SK-N-MC (cell line): ENCODE data around the gene ABCC2.

Experiments
- DNase-seq: peaks from one replicate; pipeline ENCODE4 v3.0.0-alpha.2; 2011; ENCODE audit warnings: low read depth, low spot score
- H3K27ac ChIP-seq: fragments of 200-600 bp; sonication (generic); 2 replicates; pipeline ENCODE4 v1.5.1; 2016; ENCODE audit warnings: mixed run types
- H3K36me3 ChIP-seq: fragments of 200-600 bp; sonication (generic); 2 replicates; pipeline ENCODE4 v1.6.1; 2017; ENCODE audit warnings: antibody characterized with exemption, low read length, mixed read lengths; ENCODE audit not compliant: insufficient read depth
- H3K4me3 ChIP-seq: fragments of 200-600 bp; sonication (generic); 2 replicates; pipeline ENCODE4 v1.5.1; 2016
- H3K9ac ChIP-seq: fragments of 200-600 bp; sonication (generic); 2 replicates; pipeline ENCODE4 v1.8.0; 2017; ENCODE audit warnings: mixed run types, mixed read lengths; ENCODE audit not compliant: insufficient read length
- H3K9me3 ChIP-seq: fragments of 200-600 bp; sonication (generic); 2 replicates; pipeline ENCODE4 v1.6.1; 2017; ENCODE audit warnings: low read depth, mild to moderate bottlenecking, antibody characterized with exemption, low read length, moderate library complexity, mixed read lengths
- EZH2 ChIP-seq: fragments of 200-600 bp; sonication (generic); IDR thresholded peaks from one replicate; pipeline ENCODE4 v1.6.1; 2017; ENCODE audit warnings: antibody characterized with exemption
- FOXP2 ChIP-seq: optimal IDR thresholded peaks from 2 replicates; pipeline ENCODE3; 2011; ENCODE audit warnings: mild to moderate bottlenecking, moderate library complexity; ENCODE audit not compliant: insufficient read depth; ENCODE audit errors: extremely low read length, control extremely low read depth
- POLR2AphosphoS5 ChIP-seq: IDR thresholded peaks from 2 replicates; pipeline ENCODE4 v1.6.1; 2012; ENCODE audit warnings: mild to moderate bottlenecking, low read depth, low read length, borderline replicate concordance

The ABCC2 gene

DNA sequence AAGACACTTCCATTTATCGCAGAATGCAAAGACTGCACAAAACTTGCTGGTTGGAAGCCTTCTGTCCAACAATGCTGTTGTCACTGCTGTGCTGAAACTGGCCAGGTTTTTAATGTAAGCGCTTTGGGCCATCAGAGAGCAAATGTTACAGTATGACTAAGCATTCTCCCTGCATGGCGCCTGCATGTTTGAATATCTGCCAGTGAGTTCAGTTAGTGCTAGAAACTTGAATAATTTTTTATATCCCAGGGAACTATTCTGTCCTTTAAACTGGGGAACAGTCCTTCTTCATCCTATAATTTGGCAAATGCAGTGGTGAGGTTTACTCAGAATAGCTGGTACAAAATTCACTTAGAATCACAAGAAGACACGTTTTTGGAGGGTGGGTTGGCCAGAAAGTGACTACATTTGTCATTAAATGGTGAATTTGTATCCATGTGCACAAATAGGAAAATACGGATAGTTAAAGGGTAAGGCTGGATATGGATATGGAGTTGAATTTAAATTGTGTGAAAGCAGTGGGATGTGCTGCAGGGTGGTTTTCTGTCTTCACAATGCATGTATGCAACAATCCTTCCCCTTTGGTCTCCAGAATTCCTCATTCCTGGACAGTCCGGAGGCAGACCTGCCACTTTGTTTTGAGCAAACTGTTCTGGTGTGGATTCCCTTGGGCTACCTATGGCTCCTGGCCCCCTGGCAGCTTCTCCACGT, 1.7 kb downstream of the ABCC2 start:
- Histone ChIP-seq H3K27ac (peak overlapping the region; percentile 46; the same call in 1 of the 2 replicates), H3K9ac (no peak overlapping the region), H3K4me3 (no peak overlapping the region), H3K9me3 (no peaks in the 10 kb centered on the region), H3K36me3 (no peaks in the 10 kb centered on the region)
- no peak for TF ChIP-seq FOXP2
- TF ChIP-seq EZH2: no peak
- TF ChIP-seq POLR2AphosphoS5: no peak
- DNase-seq: no peak

- Histone ChIP-seq H3K9ac (no peak overlapping the region), H3K9me3 (no peaks in the 10 kb centered on the region), H3K36me3 (no peaks in the 10 kb centered on the region), H3K4me3 (no peak overlapping the region), H3K27ac (no peak overlapping the region)
- TF ChIP-seq FOXP2 (no peak), POLR2AphosphoS5 (no peak), EZH2 (no peak)
- DNase-seq: no peak
Observed at GRCh38 chr10:99784727-99785441, 2.4 kb downstream of the ABCC2 start.

DNA sequence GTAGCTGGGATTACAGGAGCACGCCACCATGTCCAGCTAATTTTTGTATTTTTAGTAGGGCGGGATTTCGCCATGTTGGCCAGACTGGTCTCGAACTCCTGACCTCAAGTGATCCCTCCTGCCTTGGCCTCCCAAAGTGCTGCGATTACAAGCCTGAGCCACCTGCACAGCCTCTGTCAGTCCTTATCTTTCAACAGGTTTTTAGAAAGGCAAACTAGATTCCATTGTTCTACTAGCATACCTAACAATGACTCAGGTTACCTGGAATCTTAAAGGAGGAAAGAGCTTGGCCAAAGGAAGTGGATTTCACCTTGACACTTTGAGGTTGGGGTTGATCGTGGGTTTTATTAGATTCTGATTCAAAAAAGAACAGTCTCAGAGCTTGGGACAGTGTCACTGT, 3.2 kb downstream of the ABCC2 start:
- no peak overlapping the region for H3K4me3 ChIP-seq
- no peak overlapping the region for H3K9ac ChIP-seq
- no peak for TF ChIP-seq POLR2AphosphoS5
- no peak for DNase-seq
- H3K27ac ChIP-seq: no peak overlapping the region
- H3K9me3 ChIP-seq: no peaks in the 10 kb centered on the region
- H3K36me3 ChIP-seq: no peaks in the 10 kb centered on the region

GRCh38 chr10:99787311-99787710, 4.9 kb downstream of the ABCC2 start:
- H3K9ac ChIP-seq: no peak overlapping the region
- H3K36me3 ChIP-seq: no peaks in the 10 kb centered on the region
- H3K9me3 ChIP-seq: no peaks in the 10 kb centered on the region
- no peak overlapping the region for H3K4me3 ChIP-seq
- TF ChIP-seq POLR2AphosphoS5: no peak
- no peak for TF ChIP-seq EZH2
- no peak for TF ChIP-seq FOXP2
- no peak overlapping the region for H3K27ac ChIP-seq
- no peak for DNase-seq

DNA sequence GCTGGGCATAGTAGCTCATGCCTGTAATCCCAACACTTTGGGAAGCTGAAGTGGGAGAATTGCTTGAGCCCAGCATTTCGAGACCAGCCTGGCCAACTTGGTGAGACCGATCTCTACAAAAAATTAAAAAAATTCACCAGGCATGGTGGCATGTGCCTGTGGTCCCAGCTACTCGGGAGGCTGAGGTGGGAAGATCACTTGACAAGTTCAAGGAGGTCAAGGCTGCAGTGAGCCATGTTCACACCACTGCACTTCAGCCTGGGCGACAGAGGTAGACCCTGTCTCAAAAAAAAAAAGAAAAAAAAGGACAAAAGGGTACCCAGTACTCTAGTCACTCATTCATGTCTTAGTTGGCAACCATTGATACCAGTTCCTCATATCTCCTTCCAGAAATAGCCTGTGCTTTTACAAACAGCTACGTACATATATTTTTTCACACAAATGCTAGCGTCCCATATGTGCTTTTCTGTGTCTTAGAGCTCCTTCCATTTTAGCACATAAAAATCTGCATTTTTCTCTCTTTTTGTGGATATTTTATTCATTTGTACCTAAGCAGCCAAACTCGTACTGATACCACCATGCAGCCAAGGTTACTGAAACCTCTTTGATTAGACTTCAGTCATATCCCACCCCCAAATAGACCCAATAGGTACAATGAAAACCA, 5.5 kb downstream of the ABCC2 start:
- DNase-seq: no peak
- Histone ChIP-seq H3K27ac (no peak overlapping the region), H3K4me3 (no peak overlapping the region), H3K9me3 (no peaks in the 10 kb centered on the region), H3K36me3 (no peaks in the 10 kb centered on the region), H3K9ac (no peak overlapping the region)
- no peak for TF ChIP-seq POLR2AphosphoS5
- TF ChIP-seq EZH2: no peak

DNA sequence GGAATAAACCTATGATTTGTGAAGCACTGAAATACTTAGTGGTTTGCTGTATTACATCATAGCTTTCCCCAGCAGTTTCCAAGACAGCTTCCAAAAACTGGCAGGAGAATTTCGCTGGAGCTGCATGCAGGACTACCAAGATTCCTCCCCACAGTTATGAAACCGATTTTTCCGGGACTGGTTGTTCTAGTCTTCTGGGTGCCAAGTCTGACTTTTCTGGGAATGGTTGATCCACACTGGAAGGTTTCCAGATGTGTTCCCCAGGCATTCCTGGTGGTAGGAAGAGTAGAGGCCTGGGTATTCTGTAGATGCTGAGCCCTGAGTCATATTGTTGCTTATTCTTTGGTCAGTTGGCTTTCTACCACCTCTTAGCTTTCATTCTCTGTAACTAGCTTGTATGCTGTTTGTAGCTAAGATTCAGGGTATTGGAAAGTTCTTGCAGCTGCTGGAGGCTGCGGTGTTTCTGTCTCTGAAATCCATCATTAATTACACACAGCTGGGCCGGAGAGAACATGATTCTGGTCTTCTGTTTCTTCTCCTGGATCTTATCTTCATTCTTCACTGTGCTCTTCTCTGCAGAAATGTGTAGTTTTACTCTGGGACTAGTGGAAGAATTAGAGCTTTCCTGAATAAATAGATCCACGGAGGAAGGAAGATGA, 6.3 kb downstream of the ABCC2 start:
- TF ChIP-seq POLR2AphosphoS5 (no peak), EZH2 (no peak), FOXP2 (no peak)
- Histone ChIP-seq H3K9ac (no peak overlapping the region), H3K4me3 (no peak overlapping the region), H3K36me3 (no peaks in the 10 kb centered on the region), H3K27ac (no peak overlapping the region), H3K9me3 (no peaks in the 10 kb centered on the region)
- no peak for DNase-seq

DNA sequence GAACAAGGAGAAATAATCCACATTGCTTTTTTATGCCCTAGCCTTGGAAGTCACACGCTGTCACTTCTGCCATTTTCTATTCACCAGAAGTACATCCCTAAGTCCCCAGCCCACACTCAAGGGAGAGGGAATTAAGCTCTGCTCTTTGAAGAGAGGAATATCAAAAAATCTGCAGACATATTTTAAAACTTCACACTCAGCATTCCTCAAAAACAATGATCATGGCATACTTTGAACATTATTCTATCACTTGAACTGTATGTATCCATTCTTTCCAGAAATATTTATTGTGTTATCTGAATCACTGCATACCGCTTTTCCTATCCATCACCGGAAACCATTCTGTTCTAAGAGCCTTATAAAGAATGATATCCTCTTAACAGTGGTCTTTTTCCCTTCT, 9.4 kb downstream of the ABCC2 start:
- Histone ChIP-seq H3K9ac (no peak overlapping the region), H3K9me3 (no peaks in the 10 kb centered on the region), H3K27ac (no peak overlapping the region), H3K4me3 (no peak overlapping the region), H3K36me3 (no peaks in the 10 kb centered on the region)
- TF ChIP-seq POLR2AphosphoS5 (no peak), FOXP2 (no peak), EZH2 (no peak)
- no peak for DNase-seq

GRCh38 chr10:99793819-99794218, 11.4 kb downstream of the ABCC2 start:
- H3K4me3 ChIP-seq: no peak overlapping the region
- no peak for DNase-seq
- H3K36me3 ChIP-seq: no peaks in the 10 kb centered on the region
- TF ChIP-seq EZH2 (no peak), POLR2AphosphoS5 (no peak), FOXP2 (no peak)
- no peaks in the 10 kb centered on the region for H3K9me3 ChIP-seq
- no peak overlapping the region for H3K27ac ChIP-seq
- no peak overlapping the region for H3K9ac ChIP-seq

DNA sequence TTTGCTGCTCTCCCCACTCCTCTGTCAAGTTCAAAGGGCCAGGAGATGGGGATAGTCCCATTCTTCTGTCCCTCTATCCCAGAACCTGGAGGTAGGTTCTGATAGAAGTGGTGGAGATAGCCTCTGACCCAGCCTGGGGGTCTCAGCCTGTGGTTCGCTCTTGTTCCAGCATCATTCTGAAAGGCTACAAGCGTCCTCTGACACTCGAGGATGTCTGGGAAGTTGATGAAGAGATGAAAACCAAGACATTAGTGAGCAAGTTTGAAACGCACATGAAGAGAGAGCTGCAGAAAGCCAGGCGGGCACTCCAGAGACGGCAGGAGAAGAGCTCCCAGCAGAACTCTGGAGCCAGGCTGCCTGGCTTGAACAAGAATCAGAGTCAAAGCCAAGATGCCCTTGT, 14.5 kb downstream of the ABCC2 start:
- no peaks in the 10 kb centered on the region for H3K36me3 ChIP-seq
- TF ChIP-seq POLR2AphosphoS5 (no peak), FOXP2 (no peak), EZH2 (no peak)
- H3K27ac ChIP-seq: no peak overlapping the region
- no peaks in the 10 kb centered on the region for H3K9me3 ChIP-seq
- no peak overlapping the region for H3K9ac ChIP-seq
- DNase-seq: no peak
- no peak overlapping the region for H3K4me3 ChIP-seq
